Measurements from ENCODE around the gene ZNF611.
"Not testable (repeated sequence)": the region's sequence is repeated elsewhere in the genome, so short reads cannot be mapped to it uniquely, and the experiment has no call there.

ZNF611 gene

GRCh38 chr19:52734893-52735661 is at the start of gene ZNF611:
Gene ZNF611 (minus strand): TSS chr19:52735044. CDS start chr19:52715894, 19,150 bp downstream.
- peak; percentile 92 for DNase-seq (ENCODE audit: low read depth)

DNA sequence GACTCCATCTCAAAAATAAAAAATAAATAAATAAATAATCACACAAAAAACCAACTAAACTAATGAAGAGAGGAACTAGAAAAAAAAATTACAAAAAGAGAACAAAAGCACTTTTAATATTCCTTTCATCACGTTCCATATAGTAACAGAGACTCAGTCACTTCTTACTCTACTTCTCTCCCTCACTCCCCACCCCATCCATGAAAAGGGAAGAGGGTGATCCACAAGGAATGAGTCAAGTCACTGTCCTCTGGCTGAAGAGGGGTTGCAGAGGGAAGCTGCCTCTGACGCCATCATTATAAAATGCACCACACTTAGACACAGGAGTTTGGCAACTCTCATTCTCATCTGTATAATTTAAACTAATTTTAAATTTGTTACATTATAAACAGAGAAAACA is 48.0 kb upstream of the ZNF611 start:
- DNase-seq (ENCODE audit: low read depth): not testable (repeated sequence)

GRCh38 chr19:52778811-52779210 is 44.0 kb upstream of the ZNF611 start:
- DNase-seq (ENCODE audit: low read depth): no peak

DNA sequence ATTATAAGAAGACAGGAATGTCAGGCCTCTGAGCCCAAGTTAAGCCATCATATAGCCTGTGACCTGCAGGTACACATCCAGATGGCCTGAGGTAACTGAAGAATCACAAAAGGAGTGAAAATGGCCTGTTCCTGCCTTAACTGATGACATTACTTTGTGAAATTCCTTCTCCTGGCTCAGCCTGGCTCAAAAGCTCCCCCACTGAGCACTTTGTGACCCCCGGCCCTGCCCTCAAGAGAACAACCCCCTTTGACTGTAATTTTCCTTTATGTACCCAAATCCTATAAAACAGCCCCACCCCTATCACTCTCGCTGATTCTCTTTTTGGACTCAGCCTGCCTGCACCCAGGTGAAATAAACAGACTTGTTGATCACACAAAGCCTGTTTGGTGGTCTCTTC is 21.6 kb upstream of the ZNF611 start:
- not testable (repeated sequence) for DNase-seq (ENCODE audit: low read depth)

GRCh38 chr19:52749780-52750179 is 14.9 kb upstream of the ZNF611 start:
- DNase-seq (ENCODE audit: low read depth): peak; percentile 61

DNA sequence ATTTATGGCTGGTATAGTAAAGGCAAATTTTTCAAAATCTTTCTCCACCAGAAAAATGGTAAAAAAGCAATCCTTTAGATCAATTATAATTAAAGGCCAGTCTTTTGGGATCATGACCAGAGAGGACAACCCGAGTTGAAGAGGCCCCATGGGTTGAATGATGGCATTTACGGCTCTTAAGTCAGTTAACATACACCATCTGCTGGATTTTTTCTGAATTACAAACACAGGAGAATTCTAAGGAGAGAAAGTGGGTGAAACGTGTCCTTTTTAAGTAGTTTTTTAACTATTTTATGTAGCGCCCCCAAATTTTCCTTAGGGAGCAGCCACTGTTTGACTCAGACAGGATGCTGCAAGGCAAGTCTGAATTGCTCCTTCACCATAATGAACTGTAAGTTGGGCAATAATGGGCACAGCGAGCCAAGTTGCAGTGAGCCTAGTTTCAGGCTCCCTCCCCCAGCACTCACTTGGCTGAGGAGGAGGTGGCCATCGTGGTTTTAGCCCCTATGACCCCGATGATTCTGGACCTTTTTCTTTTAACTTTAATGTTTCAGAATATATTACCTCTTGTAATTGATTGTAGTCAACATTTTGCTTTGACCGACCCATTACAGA is 13.6 kb upstream of the ZNF611 start:
- no peak for DNase-seq (ENCODE audit: low read depth)

GRCh38 chr19:52745919-52746318 is 11.1 kb upstream of the ZNF611 start:
- DNase-seq (ENCODE audit: low read depth): not testable (repeated sequence)

DNA sequence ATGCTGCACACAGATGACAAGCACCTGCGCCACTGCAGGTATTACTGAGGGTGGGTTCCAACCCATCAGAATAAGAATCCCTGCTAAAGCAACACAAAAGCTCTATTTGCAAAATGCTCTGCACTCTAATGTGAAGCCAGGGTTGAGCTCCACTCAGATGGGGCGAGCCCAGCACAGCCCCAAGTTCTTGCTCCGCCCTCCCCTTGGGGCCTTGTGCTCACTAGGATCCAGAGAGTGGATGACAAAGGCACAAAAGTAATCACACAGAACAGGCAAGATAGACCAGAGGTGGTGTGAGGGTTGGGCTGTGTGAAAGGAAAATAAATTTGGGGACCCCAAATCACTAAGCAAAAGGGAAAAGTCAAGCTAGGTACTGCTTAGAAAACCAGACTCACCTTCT is 8.2 kb upstream of the ZNF611 start:
- DNase-seq (ENCODE audit: low read depth): no peak

GRCh38 chr19:52742516-52742915 is 7.7 kb upstream of the ZNF611 start:
- DNase-seq (ENCODE audit: low read depth): no peak

- no peak for DNase-seq (ENCODE audit: low read depth)
These were observed 7.2 kb upstream of the ZNF611 start for GRCh38 chr19:52741951-52742485.

DNA sequence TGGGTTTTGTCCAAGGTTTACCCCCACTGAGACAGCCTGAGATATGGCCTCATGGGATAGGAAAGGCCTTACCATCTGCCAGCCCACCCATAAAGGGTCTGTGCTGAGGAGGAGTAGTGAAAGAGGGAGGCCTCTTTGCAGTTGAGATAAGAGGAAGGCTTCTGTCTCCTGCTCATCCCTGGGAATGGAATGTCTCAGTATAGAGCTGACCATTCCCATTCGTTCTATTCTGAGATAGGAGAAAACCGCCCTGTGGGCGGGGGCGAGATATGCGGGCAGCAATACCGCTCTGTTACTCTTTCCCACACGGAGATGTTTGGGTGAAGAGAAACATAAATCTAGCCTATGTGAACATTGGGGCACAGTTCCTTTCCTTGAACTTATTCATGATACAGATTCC is 6.5 kb upstream of the ZNF611 start:
- not testable (repeated sequence) for DNase-seq (ENCODE audit: low read depth)

DNA sequence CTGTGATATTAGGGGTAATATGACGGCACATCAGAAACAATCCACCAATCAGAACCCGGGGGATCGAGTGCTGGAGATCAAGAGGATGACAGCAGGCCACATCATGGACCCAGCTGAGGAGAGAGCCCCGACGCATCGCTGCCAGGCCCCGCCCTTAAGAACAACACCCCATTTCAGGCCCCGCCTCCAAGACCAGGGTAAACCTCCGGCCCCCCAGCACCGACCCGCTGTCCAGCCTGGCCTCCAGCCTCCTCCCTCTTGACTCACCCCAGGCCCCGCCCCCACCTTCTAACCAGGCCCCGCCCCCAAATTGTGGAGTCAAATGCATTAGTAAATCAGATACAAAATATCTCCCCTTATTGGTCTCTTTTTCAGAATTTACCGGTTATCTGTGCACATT is 4.7 kb upstream of the ZNF611 start:
- DNase-seq (ENCODE audit: low read depth): no peak

DNA sequence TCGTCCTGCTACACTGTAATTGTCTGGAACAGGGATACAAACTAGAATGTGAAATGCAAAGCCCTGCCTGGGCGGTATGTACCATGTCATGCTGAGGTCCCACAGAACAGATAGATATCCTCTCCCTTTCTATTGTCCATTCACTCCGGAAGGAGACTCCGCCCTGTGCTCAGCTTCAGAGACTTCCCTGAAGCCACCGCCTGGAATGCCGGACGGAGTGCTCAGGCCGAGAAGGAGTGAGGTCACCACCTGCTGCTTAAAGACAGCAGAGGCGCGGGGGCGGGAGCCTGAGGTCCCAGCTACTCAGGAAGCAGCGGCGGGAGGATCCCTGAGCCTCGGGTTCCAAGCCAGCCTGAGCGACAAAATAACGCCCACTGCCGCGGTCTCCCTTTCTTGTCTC is 890 bp upstream of the ZNF611 start:
- DNase-seq (ENCODE audit: low read depth): no peak

DNA sequence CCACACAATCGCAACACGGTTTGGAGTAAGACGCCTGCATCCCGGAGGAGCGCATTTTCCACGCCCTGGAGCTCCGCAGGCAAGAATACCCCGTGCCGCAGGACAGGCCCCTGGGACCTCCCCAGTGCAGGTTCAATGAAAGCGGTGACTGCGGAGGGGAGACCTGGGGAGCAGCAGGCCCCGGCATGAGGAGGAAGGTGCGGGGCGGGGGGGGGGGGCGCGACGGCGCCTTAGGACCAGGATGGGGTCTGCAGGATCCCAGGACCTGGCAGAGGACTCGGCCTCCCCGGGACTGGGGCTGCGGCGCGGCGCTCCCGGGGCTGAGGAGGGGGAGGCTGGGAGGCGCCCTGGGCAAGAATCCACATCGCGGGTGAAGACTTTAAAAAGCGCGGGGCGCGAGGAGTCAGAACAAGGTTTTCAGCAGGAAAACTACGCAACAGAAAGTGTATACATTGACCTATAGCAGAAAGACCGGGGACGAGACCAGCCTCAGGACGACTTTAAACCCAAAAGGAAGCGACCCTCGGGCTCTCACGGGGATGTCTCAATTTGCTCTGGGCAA is 432 bp downstream of the ZNF611 start:
- DNase-seq (ENCODE audit: low read depth): no peak

- DNase-seq (ENCODE audit: low read depth): not testable (repeated sequence)
These were observed 8.8 kb downstream of the ZNF611 start for GRCh38 chr19:52726051-52726450.

- no peak for DNase-seq (ENCODE audit: low read depth)
These were observed 9.3 kb downstream of the ZNF611 start for GRCh38 chr19:52725528-52725961.

DNA sequence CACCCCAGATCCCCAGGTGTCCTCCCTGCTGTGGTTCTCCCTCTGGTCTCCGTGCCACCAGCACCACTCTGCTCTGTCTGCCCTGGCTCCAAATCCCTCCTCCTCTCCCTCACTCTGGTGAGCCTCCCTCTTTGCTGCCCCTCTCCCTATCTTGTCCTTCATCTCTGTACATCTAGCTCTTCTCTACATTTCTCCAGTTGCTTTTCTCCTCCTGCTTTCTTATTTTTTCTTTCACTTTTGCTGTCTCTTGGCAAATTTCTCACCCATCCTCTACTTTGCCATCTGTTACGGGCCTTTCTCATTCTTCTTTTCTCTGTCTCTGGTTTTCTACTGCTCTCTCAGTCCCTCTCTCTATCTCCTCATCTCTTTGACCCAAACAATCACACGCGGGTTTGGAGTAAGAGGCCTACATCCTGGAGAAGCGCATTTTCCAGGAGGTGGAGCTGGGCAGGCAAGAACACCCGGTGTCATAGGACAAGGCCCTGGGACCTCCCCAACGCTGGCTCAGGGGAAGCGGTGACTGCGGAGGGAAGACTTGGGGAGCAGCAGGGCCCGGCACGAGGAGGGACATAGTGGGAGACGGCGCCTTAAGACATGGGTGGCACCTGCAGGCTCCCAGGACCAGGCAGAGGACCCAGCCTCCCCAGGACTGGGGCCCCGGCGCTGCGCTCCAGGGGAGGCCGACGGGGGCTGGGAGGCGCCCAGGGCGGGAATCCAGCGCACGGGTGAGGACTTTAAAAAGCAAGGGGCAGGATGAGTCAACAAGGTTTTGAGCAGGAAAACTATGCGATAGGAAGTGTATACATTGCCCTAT is 9.9 kb downstream of the ZNF611 start:
- no peak for DNase-seq (ENCODE audit: low read depth)

DNA sequence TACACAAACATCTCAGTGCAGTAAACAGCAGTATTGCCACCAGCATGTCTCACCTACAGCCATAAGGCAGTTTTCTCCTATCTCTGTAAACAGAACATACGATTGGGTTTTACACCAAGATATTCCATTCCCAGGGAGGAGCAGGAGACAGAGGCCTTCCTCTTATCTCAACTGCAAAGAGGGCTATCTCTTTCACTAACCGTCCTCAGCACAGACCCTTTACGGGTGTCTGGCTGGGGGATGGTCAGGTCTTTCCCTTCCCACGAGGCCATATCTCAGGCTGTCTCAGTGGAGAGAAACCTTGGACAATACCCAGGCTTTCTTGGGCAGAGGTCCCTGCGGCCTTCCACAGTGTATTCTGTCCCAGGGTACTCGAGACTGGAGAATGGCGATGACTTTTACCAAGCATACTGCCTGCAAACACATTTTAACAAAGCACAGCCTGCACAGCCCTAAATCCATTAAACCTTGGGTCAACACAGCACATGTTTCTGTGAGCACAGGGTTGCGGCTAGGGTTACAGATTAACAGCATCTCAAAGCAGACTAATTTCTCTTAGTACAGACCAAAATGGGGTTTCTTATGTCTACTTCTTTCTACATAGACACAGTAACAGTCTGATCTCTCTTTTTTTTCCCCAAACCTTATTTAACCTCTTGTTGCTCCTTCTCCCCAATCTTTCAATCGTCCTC is 10.8 kb downstream of the ZNF611 start:
- DNase-seq (ENCODE audit: low read depth): not testable (repeated sequence)

DNA sequence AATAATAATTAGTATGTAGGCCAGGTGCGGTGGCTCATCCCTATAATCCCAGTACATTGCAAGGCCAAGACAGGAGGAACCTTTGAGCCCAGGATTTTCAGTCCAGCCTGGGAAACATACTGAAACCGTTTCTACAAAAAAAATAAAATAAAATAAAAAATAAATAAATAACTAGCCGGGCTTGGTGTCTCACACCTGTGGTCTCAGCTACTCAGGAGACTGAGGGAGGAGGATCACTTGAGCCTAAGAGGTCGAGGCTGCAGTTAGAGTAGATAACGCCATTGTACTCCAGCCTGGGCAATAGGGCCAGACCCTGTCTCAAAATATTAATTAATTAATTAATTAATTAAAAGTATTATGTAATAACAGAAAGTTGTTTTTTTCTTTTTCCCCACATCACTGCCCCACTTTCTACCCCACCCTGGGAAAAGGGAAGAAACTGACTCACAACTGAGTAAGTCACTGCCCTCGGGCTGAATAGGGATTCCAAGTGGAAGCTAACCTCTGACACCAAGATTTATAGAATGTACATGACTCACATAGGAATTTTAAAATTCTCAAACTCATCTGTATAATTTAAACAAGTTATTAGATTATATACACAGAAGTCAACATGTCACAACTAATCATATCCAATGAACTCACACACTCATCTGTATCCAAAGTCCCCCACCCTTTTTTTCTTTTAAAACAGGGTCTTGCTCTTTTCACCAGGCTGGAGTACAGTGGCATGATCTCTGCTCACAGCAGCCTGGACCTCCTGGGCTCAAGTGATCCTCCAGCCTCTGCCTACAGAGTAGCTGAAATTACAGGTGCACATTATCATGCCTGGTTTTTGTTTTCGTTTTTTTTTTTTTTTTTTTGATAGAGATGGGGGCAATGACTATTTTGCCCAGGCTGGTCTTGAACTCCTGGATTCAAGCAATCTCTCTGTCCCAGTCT is 12.5 kb downstream of the ZNF611 start:
- no peak for DNase-seq (ENCODE audit: low read depth)

GRCh38 chr19:52720541-52720940 is 14.3 kb downstream of the ZNF611 start:
- DNase-seq (ENCODE audit: low read depth): not testable (repeated sequence)
